DMS153 (cell line): ENCODE results near the gene CBLB.

Experiments used
- DNase-seq: peaks from one replicate; lab custom pipeline; 2025; lab: John Stamatoyannopoulos, UW

Gene CBLB

GRCh38 chr3:105845488-105845887 lies 23.3 kb downstream of the CBLB start:
- DNase-seq = no peak

- no peak for DNase-seq
Observed at GRCh38 chr3:105844704-105845103, 24.1 kb downstream of the CBLB start.

DNA sequence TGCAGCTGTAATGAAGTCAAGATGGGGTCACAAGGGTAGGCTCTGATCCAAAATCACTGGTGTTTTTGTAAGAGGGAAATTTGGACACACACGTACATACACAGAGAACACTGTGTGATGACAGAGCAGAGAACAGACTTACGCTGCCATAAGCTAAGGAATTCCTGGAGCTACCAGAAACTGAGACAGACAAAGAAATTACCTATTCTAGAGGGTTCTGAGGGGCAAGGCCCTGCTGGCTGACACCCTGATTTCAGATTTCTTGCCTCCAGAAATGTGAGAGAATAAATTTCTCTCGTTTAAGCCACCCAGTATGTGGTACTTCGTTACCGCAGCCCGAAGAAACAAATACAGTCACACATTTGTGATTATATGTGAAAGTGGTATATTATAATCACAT lies 24.8 kb downstream of the CBLB start:
- no peak for DNase-seq

- no peak for DNase-seq
Observed at GRCh38 chr3:105842943-105843342, 25.9 kb downstream of the CBLB start.

GRCh38 chr3:105842449-105842848 lies 26.4 kb downstream of the CBLB start:
- DNase-seq = no peak

- no peak for DNase-seq
Observed at GRCh38 chr3:105837947-105838346, 30.9 kb downstream of the CBLB start.

DNA sequence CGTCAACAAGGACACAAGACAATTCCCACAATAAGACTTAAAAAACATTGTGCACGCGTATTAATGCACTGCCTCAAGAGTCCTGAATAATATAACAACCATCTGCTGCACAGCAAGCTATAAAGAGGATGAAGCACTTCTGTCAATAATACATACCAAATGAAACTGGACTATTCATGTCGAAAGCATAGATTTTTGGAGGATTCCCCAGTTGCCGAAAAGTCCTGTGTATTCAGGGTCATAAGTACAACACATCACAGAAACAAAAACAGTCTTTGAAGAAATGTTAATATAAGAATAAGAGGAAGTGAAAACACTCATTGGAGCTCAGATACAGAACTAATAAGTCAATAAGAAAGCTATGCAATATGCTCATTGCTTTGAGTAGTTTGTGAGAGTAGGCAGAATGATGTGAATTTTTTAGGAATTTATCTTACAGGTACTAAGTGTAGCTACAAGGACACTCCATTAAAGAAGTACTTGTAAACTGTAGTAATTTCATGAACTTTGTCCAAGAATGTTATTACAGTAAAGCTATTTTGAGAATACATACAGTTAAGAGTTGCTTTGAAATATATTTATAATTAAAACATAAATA lies 31.6 kb downstream of the CBLB start:
- no peak for DNase-seq

DNA sequence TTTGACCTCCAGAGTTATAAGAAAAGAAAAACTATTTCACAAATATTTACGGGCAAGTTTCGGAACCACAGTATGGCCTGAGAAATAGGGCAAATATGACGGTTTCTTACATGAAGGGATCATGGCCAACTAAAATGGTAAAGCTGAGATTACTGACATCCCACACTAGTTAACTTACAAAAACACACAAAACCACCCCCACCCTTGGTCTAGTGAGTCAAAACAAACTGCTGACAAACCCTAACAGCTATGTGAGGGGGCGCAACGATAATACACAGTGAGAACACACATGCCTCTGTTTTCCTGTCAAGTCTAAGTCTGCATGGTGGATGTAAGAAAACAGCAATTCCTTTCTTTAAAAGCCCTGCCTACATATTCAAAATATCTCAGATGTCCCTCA lies 32.3 kb downstream of the CBLB start:
- DNase-seq = no peak

DNA sequence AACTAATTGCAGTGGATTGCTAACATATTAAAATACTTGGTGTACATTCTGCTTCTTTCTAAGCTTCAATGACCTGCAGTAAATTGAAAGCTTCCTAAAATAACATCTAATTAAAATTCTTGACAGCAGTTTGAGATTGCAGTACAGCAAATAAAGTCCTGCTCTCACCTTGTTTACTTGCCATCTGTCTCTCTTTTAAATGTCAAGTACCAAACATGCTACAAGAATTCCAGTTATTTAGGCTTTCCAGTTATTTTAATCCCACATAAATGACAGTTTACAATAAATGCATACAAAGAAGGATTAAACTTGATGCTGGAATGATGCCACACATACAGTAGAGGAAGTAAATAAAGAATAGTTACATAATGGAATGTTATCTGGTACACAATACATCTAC lies 33.2 kb downstream of the CBLB start:
- peak; percentile 36 for DNase-seq

- DNase-seq = no peak
Observed at GRCh38 chr3:105834768-105835167, 34.0 kb downstream of the CBLB start.

- DNase-seq = no peak
Observed at GRCh38 chr3:105832644-105833043, 36.2 kb downstream of the CBLB start.

DNA sequence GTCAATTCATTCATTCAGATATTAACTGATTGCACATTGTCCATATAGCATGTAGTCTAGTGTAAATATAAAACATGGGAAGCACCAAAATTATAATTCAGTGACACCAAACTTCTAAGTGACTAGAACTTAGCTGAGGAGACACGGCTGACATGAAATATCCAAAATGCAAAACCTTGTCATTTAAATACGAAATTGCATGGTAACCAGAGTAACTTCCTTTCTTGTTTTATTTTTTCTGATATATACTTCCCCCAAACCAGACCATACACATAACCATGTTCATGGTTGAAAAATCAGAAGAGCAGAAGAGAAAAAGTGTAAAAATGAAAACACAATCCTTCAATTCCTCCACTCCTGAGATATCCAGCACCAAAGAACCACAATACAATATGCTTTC lies 38.0 kb downstream of the CBLB start:
- DNase-seq = no peak

GRCh38 chr3:105829871-105830622 lies 38.8 kb downstream of the CBLB start:
- no peak for DNase-seq

DNA sequence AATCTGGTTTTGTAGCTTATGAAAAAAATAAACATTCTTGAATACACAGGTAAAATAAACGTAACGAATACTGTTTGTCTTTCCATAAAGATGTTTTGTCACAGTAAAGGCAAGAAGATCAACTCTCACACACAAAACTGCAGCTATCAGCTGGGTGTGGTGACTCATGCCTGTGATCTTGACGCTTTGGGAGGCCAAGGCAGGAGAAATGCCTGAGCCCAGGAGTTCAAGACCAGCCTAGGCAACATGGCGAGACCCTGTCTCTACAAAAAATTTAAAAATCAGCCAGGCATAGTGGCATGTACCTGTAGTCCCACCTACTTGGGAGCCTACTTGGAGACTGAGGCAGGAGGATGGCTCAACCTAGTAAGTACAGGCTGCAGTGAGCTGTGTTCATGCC lies 39.6 kb downstream of the CBLB start:
- no peak for DNase-seq

GRCh38 chr3:105828703-105829102 lies 40.1 kb downstream of the CBLB start:
- DNase-seq = no peak

GRCh38 chr3:105827959-105828358 lies 40.9 kb downstream of the CBLB start:
- no peak for DNase-seq

- DNase-seq = no peak
Observed at GRCh38 chr3:105826778-105827634, 41.8 kb downstream of the CBLB start.

GRCh38 chr3:105824129-105824528 lies 44.7 kb downstream of the CBLB start:
- DNase-seq = no peak

DNA sequence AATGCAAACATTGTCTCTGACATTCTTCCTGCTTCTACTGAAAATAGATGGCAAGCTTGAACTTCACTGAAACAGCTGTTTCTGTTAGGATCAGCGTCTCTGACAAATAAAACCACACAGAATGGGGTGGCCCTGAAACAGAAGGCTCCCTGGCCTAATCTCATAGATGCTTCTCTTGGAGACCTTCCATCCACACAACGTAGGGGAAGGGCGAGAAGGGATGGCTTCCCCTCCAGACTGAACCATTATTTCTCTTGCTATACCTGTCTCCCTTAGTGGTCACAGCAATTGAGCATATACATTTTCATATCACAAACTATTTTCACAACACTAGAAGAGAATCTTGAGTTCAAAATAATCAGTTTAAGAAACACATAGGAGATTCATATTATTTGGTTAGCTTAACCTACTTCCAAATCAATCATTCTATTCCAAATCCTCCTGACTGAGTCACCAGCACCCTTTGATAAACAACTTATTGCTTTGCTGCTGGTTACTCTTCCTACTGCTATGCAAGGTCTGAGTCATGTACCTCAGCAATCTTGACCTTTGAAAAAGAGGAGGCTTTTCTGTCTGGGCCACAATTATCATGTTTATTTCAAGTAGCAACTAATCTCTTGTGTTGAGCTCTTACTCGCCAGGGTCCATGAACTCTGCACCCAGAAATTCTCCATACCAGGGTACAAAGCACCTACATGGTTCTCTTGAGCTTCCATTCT lies 45.5 kb downstream of the CBLB start:
- DNase-seq = no peak

- peak; percentile 26 for DNase-seq
Observed at GRCh38 chr3:105822171-105823123, 46.4 kb downstream of the CBLB start.

DNA sequence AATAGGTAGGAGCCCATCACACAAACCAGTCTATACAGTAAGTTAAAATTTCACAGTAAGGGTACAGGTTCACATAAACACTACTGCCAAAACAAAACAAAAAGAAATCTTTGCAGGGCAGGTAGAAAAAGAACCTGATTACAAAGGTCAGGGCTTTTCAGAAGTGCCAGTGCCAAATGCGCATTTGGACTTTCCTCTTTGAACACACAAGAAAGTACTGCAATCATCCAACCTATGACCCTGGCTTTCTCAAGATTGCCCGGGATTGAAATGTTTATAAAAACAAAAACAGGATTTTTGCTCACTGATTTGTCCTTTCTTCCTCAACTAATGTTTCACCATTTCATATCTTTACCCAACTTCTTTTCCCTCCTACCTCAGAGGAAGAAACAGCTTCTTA lies 47.4 kb downstream of the CBLB start:
- no peak for DNase-seq
